Endometrial microvascular endothelial cells (primary cell): ENCODE measurements around the gene PROX2. TPM values are rescaled to one million over a fixed set of nuclear protein-coding genes. Genes with fewer than 3 reads are reported as not detected.

Experiments used
- total RNA-seq: library from RNA; depleted of rRNA; stranded (reverse); fragments of >200 nt; gene quantifications from one replicate; pipeline ENCODE4 v1.2.3, GENCODE V29; 2015; ENCODE audit errors: inconsistent ontology term

Gene PROX2
- total RNA-seq, 1 donor from 2014 or later: not detected

Other genes with a start within 250 kb of the PROX2 start
- 38.0 TPM for gene AREL1, start 163.1 kb downstream of the PROX2 start, total RNA-seq
- 36.3 TPM for gene FCF1, start 163.0 kb downstream of the PROX2 start, total RNA-seq
- gene YLPM1, start 112.8 kb downstream of the PROX2 start, total RNA-seq: 24.3 TPM
- 92.1 TPM for gene DLST, start 5.8 kb upstream of the PROX2 start, total RNA-seq
- gene RPS6KL1, start 47.1 kb upstream of the PROX2 start, total RNA-seq: 25.0 TPM
- gene PGF, start 79.5 kb upstream of the PROX2 start, total RNA-seq: 80.7 TPM
- 90.6 TPM for gene EIF2B2, start 126.8 kb upstream of the PROX2 start, total RNA-seq
- 13.9 TPM for gene MLH3, start 175.3 kb upstream of the PROX2 start, total RNA-seq
- gene ACYP1, start 187.9 kb upstream of the PROX2 start, total RNA-seq: 26.0 TPM
- 1.5 TPM for gene ZC2HC1C, start 193.5 kb upstream of the PROX2 start, total RNA-seq